ENCODE measurements around the gene STK31.

DNA sequence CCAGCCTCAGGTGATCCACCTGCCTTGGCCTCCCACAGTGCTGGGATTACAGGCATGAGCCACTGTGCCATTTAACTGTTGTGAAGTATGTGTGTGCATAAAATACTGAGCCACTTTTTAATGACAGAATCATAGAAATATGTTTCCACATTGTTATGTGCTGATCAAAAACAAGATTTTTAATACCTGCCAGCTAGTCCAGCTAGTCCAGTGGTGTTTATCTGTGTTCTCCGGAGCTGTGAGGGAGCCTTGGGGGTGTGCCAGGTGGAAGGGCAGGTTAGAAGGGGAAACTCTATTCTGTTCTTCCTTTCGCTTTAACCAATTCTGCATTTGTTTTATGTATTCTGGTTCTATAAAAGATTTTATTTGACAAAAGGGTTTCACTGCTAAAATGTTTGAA lies 23.0 kb upstream of the STK31 start:
- no peak for TF ChIP-seq YY1 (IDR thresholded peaks at IDR 0.05; ENCODE audit: low read depth, low read length)
- no peak for TF ChIP-seq CTCF (IDR thresholded peaks at IDR 0.05 in 2 of 3, conservative IDR thresholded peaks at IDR 0.05 in 1 of 3; ENCODE audit: control insufficient read depth in 2 of 3, extremely low read depth in 1 of 3, insufficient read depth in 1 of 3, low read depth in 3 of 3, low read length in 3 of 3)

All from GM12878 (cell line).